ENCODE data around the gene XPO1.
"Not testable (repeated sequence)": the region's sequence is repeated elsewhere in the genome, so short reads cannot be mapped to it uniquely, and the experiment has no call there.

XPO1 gene, protein sequence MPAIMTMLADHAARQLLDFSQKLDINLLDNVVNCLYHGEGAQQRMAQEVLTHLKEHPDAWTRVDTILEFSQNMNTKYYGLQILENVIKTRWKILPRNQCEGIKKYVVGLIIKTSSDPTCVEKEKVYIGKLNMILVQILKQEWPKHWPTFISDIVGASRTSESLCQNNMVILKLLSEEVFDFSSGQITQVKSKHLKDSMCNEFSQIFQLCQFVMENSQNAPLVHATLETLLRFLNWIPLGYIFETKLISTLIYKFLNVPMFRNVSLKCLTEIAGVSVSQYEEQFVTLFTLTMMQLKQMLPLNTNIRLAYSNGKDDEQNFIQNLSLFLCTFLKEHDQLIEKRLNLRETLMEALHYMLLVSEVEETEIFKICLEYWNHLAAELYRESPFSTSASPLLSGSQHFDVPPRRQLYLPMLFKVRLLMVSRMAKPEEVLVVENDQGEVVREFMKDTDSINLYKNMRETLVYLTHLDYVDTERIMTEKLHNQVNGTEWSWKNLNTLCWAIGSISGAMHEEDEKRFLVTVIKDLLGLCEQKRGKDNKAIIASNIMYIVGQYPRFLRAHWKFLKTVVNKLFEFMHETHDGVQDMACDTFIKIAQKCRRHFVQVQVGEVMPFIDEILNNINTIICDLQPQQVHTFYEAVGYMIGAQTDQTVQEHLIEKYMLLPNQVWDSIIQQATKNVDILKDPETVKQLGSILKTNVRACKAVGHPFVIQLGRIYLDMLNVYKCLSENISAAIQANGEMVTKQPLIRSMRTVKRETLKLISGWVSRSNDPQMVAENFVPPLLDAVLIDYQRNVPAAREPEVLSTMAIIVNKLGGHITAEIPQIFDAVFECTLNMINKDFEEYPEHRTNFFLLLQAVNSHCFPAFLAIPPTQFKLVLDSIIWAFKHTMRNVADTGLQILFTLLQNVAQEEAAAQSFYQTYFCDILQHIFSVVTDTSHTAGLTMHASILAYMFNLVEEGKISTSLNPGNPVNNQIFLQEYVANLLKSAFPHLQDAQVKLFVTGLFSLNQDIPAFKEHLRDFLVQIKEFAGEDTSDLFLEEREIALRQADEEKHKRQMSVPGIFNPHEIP (N-terminal part only)

DNA sequence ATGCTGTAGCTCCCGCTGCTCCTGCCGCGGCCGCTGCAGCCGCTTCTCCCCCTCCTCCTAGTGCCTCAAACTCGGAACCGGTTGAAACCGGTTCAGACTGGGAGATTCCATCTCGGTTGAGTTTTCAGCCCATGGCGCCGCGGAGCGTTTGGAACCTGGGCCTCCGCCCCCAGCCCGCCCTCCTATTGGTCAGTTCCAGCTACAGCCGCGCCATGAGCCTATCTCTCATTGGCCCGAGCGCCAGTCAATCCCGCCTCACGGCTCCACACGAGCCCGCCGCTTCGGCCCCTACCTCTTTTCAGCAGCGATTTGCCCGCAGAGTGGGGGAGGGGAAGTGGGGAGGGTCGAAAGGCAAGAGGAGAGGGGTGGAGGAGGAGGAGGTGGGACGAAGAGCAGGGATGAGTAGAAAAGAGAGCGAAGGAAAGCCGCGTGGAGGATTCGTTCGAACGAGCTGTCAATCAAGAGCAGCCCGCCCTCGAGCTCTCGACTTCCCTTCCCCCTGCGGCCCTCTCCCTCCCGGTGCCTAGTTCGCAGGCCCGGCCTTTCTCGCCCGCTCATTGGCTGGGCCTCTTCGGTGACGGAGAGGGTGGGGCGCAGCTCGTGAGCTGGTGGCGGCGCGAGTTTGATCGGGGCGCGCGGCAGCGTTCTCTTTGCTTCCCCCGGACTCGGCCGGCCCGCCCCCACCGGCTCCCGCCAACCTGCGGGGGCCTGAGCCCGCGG lies at the start of gene XPO1:
XPO1 (minus strand) TSS at position 157 of the 720 bp plus-strand sequence. CDS start 4,459 bp downstream, outside the sequence.
- DNase-seq (ENCODE audit: low read depth), result peak; percentile 99

DNA sequence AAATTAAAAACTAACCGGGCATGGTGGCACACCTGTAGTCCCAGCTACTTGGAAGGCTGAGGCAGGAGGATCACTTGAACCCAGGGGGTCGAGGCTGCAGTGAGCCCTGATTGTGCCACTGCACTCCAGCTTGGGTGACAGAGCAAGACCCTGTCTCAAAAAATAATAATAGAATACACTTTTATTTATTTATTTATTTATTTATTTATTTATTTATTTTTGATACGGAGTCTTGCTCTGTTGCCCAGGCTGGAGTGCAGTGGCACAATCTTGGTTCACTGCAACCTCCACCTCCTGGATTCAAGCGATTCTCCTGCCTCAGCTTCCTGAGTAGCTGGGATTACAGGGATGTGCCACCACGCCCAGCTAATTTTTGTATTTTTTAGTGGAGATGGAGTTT lies 48.8 kb upstream of the XPO1 start:
- DNase-seq (ENCODE audit: low read depth), result not testable (repeated sequence)

DNA sequence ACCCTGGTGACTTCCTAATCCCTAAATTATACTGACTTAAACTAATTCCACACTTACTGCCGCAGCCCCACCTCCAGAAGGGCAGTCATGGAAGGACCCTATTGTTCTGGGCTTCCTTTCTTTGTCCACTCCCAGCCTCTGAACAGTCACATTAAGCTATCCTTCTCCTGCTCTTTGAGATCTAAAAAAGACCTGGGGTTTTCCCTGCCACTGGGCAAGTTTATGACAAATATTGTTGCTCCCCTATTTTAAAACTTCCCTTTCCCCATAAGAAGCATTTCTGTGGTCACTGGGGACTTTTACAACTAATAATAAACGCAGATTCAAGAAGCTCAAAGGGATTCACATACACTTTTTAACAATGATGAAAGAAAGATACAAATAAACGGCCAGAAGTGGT lies 47.2 kb upstream of the XPO1 start:
- DNase-seq (ENCODE audit: low read depth), result no peak

DNA sequence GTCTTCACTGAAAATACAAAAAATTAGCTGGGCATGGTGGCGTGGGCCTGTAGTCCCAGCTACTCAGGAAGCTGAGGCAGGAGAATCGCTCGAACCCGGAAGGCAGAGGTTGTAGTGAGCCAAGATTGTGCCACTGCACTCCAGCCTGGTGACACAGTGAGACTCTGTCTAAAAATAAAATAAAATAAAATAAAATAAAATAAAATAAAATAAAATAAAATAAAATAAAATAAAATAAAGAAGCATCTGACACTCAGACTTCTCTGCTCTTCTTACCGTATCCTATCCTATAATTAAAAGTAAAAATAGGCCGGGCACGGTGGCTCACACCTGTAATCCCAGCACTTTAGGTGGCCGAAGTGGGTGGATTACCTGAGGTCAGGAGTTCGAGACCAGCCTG lies 46.2 kb upstream of the XPO1 start:
- not testable (repeated sequence) for DNase-seq (ENCODE audit: low read depth)

DNA sequence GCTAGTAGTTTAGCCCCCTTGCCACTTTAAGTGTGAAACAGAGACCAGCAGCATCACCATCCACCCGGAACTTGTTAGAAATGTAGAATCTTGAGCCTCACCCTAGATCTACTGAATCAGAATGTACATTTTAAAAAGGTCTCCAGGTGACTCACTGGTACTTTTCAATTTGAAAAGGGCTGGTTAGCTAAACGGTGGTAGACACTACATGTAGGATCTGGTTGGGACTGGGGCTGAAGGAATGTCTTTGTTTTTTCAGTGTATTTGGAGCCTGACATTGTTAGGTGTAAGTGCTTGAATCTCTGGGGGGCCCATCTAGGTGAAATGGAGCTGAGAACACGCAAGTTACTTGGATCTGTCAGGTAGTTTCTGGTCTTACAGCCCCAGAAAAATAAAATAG lies 44.0 kb upstream of the XPO1 start:
- DNase-seq (ENCODE audit: low read depth), result no peak

DNA sequence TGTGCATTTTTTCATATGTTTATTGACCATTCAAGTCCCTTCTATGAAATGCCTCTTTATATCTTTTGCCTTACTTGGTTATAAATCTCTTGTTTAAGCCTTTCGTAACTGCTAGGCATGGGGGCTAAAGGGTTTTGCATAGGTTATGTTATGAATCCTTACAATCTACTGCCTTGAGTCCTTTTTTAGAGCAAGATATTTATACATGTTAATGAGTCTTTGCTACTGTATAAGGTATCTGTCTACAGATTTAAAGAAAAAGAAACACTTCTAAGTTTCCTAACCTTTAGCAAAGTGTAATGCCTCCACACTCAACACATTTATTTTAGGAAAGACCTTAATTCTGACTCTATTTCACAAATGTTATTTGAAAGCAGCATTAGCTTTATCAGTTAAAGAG lies 43.6 kb upstream of the XPO1 start:
- DNase-seq (ENCODE audit: low read depth), result no peak

DNA sequence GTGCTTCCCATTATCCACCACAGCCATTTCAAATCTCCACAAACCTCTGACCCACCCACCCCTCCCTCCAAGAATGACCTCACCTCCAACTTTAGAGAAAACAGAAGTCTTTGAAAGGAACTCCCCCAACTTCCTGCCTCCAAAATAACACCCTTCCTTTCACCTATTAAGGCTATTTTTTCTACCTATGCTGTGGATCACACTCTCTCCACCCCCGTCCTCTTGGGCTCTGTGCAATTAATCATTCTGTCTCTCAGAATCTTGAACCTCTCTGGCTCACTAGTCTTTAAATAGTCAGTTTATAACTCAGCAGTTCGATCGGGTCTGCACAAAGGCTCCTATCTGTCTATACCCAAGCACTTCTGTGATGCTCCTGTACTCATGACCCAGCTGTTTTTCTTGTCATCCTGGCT lies 37.3 kb upstream of the XPO1 start:
- no peak for DNase-seq (ENCODE audit: low read depth)

DNA sequence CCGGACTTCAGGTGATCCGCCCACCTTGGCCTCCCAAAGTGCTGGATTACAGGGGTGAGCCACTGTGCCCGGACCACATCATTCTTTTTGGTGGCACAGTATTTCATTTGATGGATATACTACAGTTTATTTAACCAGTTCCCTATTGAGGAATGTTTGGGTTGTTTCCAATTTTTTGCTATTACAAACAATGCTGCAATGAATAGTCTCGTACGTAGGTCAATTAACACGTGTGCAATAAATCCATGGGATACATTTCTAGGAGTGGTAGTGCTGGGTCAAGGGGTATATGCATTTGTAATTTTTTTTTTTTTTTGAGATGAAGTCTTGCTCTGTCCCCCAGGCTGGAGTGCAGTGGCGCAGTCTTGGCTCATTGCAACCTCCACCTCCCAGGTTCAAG lies 28.4 kb upstream of the XPO1 start:
- no peak for DNase-seq (ENCODE audit: low read depth)

DNA sequence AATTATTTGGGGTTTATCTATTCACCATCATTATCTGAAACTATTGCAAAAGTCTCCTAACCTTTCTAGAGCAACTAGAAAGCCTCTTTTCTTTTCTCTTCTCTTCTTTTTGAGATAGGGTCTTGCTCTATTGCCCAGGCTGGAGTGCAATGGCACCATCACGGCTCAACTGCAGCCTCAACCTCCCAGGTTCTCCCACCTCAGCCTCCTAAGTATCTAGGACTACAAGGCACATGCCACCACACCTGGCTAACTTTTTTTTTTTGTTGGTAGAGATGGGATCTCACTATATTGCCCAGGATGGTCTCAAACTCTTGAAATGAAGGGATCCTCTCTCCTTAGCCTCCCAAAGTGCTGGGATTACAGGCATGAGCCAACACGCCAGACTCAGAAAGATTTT lies 24.5 kb upstream of the XPO1 start:
- no peak for DNase-seq (ENCODE audit: low read depth)

DNA sequence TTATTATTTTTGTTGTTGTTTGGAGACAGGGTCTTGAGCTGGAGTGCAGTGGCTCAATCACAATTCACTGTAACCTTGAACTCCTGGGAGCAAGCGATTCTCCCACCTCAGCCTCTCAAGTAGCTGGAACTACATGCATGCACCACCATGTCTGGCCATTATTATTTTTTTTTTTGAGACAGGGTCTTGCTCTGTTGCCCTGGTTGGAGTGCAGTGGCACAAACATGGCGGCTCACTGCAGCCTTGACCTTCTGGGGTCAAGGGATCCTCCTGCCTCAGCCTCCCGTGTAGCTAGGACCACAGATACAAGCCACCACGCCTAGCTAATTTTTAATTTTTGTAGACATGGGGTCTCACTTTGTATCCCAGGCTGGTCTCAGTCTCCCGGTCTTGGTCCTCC lies 20.0 kb upstream of the XPO1 start:
- DNase-seq (ENCODE audit: low read depth), result no peak

DNA sequence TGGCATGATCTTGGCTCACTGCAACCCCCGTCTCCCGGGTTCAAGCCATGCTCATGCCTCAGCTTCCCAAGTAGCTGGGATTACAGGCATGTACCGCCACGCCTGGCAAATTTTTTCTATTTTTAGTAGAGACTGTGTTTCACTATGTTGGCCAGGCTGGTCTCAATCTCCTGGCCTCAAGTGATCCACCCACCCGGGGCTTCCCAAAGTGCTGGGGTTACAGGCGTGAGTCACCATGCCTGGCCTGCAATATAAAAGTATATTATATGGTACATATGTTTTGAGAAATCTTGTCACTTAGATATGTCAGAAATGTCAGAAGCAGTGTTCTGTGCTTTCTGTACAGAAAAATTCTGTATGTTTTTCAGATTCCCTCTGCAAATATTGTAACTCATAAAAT lies 19.2 kb upstream of the XPO1 start:
- no peak for DNase-seq (ENCODE audit: low read depth)

DNA sequence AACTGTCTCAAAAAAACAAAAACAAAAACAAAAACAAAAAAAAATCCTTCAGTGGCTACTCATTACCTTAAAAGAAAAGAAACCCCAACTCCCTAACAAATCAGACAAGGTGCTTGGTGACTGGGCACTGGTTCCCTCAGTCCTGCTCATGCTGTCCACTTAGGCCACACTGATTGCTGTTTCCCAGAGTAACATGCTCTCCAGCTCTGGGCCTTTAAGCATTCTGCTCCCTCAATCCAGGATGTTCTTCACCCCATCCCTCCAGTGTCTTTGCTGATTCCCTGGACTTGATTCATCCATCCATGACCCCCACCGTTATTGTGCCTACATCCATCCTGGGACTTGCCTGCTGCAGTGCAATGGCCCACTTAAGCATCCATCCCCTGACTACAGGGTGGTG lies 16.4 kb upstream of the XPO1 start:
- DNase-seq (ENCODE audit: low read depth), result no peak

DNA sequence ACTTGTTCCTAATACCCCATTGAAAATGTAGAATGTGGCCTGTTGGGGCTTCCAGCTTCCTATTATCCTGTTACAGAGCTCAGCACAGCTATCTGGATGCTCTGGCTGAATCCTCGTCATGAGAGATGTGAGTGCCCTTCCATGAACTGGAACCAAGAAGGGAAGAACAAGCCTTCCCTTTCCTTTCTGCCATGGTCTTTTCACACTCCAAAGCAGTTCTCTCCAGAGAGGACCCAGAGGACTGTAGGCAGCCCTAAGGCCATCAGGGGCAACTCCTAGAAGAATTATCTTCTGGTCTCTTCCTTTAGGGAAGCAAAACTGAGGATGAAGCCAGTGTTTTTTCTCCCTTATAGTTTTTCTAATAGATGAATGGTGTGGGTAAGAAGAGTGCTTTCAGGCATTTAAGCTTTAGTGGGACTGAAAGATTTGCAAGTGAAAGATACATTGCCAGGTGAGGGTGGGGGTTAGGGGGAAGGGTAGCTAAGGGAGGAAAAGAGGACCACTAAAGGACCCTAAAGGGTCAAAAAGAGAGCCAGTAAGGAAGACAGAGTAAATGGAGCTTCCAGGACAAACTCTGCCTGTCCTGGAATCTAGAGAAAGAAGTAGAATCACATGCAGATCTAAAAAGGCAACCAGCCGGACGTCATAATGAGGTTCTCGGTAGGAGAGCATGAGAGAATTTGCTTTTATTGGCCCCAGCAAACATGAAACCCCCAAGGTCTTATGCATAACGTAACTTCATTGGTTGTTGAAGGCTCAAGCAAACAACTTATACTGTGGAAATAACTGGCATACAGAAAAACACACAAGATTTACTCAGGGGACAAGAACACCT lies 12.4 kb upstream of the XPO1 start:
- no peak for DNase-seq (ENCODE audit: low read depth)

DNA sequence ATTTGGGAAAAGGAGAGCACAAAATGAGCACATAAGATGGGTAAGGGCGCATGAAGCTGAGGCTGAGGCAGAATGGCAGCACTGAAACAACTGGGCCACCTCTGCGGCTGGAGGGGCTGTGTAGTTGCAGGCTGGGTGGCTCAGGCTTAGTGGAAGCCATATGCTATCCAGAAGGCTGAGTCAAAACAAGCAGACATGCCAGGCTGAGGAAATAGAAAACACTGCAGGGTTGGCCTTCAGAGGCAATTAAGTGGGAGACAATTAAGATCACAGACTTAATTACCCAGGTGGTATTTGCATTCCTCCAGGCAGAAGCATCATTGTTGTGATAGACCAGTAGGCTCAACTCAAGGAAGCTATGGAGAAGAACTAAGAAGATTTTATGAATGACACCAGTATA lies 11.4 kb upstream of the XPO1 start:
- DNase-seq (ENCODE audit: low read depth), result no peak

DNA sequence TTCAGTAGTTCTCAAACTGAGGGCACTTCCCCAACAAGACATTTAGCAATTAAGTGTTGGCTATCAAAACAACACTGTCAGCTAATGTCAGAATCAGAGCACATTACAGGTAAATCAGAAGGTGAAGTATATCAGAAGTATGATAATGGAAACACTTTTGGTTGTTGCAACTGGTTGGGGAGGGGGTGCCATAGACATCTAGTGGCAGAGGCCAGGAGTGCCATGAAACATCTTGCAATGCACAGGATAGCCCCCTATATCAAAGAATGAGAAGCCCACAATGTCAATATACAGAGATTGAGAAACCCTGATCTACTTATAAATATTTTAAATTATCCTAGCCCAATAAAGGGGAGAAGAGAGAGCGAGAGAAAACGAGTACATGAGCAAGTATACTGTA lies 4.9 kb upstream of the XPO1 start:
- DNase-seq (ENCODE audit: low read depth), result no peak

DNA sequence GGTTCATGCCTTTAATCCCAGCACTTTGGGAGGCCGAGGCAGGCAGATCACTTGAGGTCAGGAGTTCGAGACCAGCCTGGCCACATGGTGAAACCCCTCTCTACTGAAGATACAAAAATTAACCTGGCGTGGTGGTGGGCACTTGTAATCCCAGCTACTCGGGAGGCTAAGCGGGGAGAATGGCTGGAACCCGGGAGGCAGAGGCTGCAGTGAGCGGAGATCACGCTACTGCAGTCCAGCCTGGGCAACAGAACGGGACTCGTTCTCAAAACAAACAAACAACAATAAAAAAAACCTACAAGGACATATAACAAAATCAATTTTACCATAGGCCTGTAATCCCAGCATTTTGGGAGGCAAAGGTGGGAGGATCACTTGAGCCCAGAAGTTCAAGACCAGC lies 2.0 kb upstream of the XPO1 start:
- DNase-seq (ENCODE audit: low read depth), result not testable (repeated sequence)

DNA sequence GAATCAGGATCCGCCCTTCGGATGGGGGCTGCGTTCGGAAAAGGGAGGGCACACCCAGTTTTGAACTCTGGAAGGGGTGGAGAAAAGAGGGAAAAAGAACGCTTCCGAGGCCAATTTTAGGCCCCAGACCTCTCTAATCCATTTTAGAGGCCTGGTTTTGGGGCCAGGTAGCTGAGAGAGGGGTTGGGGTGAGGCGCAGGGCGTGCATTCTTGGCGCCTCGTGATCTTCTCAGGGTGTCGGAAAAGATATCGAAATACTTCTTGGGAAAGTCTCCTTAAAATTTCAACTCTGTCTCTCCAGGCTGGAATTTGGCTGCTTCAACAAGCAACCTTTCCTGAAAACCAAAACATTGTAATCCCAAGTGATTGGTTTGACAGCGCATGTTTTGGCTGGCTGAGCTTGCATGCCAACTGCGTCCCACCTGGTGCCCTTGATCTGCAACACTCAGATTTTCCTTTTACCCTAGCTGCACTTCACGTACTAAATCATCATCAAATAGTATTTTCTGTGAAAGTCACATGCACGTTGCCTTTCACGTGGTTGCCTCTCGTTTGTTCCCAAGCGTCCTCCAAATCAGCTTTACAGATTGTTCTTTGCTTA lies 864 bp upstream of the XPO1 start:
- peak; percentile 16 for DNase-seq (ENCODE audit: low read depth)

DNA sequence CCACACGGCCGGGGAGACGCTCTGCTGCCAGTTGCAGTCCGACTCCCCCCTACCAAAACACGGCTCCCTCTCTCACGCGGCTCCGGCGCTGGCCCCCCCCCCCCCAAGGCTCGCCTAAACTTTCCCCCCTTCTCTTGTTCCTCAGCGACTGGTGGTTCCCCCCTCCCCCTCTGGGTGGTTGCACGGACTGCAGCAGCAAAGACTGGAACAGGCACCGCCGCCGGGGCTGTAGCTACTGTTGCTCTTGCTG lies 281 bp downstream of the XPO1 start:
- DNase-seq (ENCODE audit: low read depth), result no peak

DNA sequence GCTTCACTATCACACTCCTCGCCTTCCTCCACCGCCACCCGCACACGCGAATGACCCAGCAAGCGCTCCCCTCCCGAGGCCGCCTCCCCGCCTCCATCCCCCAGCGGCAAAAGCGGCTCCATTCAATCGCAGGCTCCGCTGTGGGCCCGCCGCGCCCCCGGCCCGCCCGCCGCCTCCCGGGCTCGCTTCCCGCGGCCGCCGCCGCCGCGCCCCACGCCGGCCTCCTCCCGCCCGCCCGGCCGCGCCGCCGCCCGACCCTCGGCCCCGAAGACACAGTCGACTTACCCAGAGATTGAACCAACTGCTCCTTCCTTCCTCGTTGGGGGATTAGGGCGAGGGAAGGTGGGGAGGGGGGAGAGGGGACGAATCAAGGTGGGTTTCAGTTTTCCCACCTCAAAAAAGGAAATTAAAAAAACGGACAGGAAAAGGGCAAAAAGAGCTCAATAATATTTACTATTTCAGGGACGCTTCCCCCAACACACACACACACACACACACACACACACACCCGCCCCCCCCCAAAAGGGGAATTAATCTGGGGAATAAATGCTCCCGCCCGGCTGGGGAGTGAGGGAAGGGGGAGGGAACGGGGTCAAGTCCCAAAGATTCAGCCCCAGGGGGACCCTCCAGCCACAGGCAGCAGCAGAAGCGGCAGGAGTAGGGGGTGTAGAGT lies 743 bp downstream of the XPO1 start:
- no peak for DNase-seq (ENCODE audit: low read depth)

DNA sequence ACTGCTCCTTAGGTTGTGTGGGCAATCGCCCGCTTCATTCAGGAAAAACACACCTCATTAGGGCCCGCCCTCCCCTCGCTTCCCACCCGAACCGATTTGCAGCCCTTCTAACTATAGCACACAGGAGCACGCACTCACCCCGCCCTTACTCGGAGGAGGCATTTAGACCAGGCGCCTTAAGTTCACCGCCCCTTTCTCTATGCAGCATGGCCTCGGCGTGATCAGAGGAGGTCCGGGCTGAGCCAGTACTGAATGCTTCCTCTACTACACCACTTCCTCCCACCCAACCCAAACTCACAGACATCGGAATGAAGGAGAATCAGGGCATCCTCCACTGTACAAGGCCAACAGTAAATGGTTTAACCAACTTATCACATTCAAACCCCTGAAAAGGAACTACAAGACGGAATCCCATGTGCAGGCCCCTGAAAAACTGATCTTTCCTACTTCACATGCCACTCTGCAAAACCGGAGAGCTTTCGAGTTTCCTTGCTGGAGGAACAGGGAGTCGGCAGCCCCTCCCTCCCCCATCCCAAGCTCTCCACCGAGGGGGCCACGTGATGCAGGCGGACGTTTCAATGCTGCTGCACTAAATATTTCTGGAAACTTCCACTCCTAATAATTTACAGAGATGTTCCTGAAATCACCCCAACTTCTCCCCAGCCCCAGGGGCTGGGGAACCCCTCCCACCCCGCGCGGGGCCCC lies 1.4 kb downstream of the XPO1 start:
- peak; percentile 85 for DNase-seq (ENCODE audit: low read depth)

All from fibroblast of the conjunctiva (primary cell).